Neuronal stem cell (in vitro differentiated cells): ENCODE results near the gene PTP4A2.

Experiments
- DNase-seq: peaks from one replicate; pipeline ENCODE4 v3.0.0-alpha.2; 2013; ENCODE audit warnings: low spot score
- H2AFZ ChIP-seq: one replicate; pipeline ENCODE4 v1.6.1; 2013; ENCODE audit warnings: mild to moderate bottlenecking, low read length, inconsistent platforms
- H2AK5ac ChIP-seq: 2 replicates; pipeline ENCODE4 v1.6.1; 2013; ENCODE audit warnings: low read depth, mild to moderate bottlenecking, inconsistent platforms, low read length, moderate library complexity, mixed read lengths
- H2BK120ac ChIP-seq: 2 replicates; pipeline ENCODE4 v1.6.1; 2013; ENCODE audit warnings: low read depth, mild to moderate bottlenecking, inconsistent platforms, low read length, moderate library complexity, mixed read lengths
- H2BK12ac ChIP-seq: one replicate; pipeline ENCODE4 v1.6.1; 2013; ENCODE audit warnings: low read length, inconsistent platforms
- H2BK15ac ChIP-seq: 2 replicates; pipeline ENCODE4 v1.6.1; 2013; ENCODE audit warnings: mild to moderate bottlenecking, low read length, inconsistent platforms, mixed read lengths
- H2BK5ac ChIP-seq: one replicate; pipeline ENCODE4 v1.6.1; 2013; ENCODE audit warnings: inconsistent platforms, mild to moderate bottlenecking, low read length, moderate library complexity
- H3K14ac ChIP-seq: one replicate; pipeline ENCODE4 v1.6.1; 2013; ENCODE audit warnings: low read length, inconsistent platforms
- H3K18ac ChIP-seq: 2 replicates; pipeline ENCODE4 v1.6.1; 2013; ENCODE audit warnings: low read length, inconsistent platforms
- H3K23ac ChIP-seq: 2 replicates; pipeline ENCODE4 v1.6.1; 2013; ENCODE audit warnings: low read depth, mild to moderate bottlenecking, mixed read lengths, low read length, inconsistent platforms; ENCODE audit not compliant: poor library complexity
- H3K27ac ChIP-seq: replicated peaks from 3 replicates; pipeline ENCODE4 v1.5.1; 2013; ENCODE audit warnings: low read length, inconsistent platforms
- H3K27me3 ChIP-seq, 3 experiments: 2 replicates each; pipeline ENCODE4 v1.6.1; 2013; ENCODE audit warnings: low read length in 3 of 3, mild to moderate bottlenecking in 2 of 3, inconsistent platforms in 1 of 3, low read depth in 1 of 3, mixed read lengths in 1 of 3, moderate library complexity in 1 of 3; ENCODE audit not compliant: control insufficient read depth in 3 of 3, insufficient read depth in 3 of 3
- H3K36me3 ChIP-seq, 2 donors: replicated peaks in 1 of 2; 2 replicates each; pipeline ENCODE4 v1.6.1; 2013; ENCODE audit warnings: low read length in 2 of 2; ENCODE audit not compliant: control insufficient read depth in 2 of 2, insufficient read depth in 2 of 2
- H3K4ac ChIP-seq: 2 replicates; pipeline ENCODE4 v1.6.1; 2013; ENCODE audit warnings: inconsistent platforms, mild to moderate bottlenecking, low read length, moderate library complexity
- H3K4me1 ChIP-seq, 2 donors: 1 replicate in 1 of 2; 2 replicates in 1 of 2; pipeline ENCODE4 v1.6.1; 2013; ENCODE audit warnings: low read length in 2 of 2, low read depth in 1 of 2; ENCODE audit not compliant: control insufficient read depth in 2 of 2, insufficient read depth in 1 of 2
- H3K4me2 ChIP-seq: one replicate; pipeline ENCODE4 v1.6.1; 2013; ENCODE audit warnings: mild to moderate bottlenecking, low read length, inconsistent platforms; ENCODE audit not compliant: insufficient read depth, poor library complexity, severe bottlenecking
- H3K4me3 ChIP-seq, 2 donors: 2 replicates each; pipeline ENCODE4 v1.5.1; 2013; ENCODE audit warnings: low read length in 2 of 2, mild to moderate bottlenecking in 2 of 2, inconsistent platforms in 1 of 2, moderate library complexity in 1 of 2
- H3K79me1 ChIP-seq: one replicate; pipeline ENCODE4 v1.6.1; 2013; ENCODE audit warnings: low read depth, mild to moderate bottlenecking, inconsistent platforms, low read length, moderate library complexity
- H3K9ac ChIP-seq: one replicate; pipeline ENCODE4 v1.6.1; 2013; ENCODE audit warnings: mild to moderate bottlenecking, low read depth, low read length, inconsistent platforms; ENCODE audit not compliant: poor library complexity
- H3K9me3 ChIP-seq, 2 donors: replicated peaks in 1 of 2; 2 replicates each; pipeline versions ENCODE3 to v1.6.1; 2013; ENCODE audit warnings: low read length in 2 of 2, mild to moderate bottlenecking in 2 of 2, inconsistent platforms in 1 of 2, low read depth in 1 of 2, mixed read lengths in 1 of 2, moderate library complexity in 1 of 2; ENCODE audit not compliant: control insufficient read depth in 2 of 2, insufficient read depth in 1 of 2
- H4K8ac ChIP-seq: one replicate; pipeline ENCODE4 v1.6.1; 2013; ENCODE audit warnings: low read depth, mild to moderate bottlenecking, inconsistent platforms, low read length, moderate library complexity
- H4K91ac ChIP-seq: one replicate; pipeline ENCODE4 v1.6.1; 2013; ENCODE audit warnings: low read length, low read depth, mild to moderate bottlenecking, inconsistent platforms; ENCODE audit not compliant: poor library complexity
- WGBS, 2 donors: extraction: QIAGEN DNeasy Blood & Tissue Kit; methylation state at CpG; one replicate each; pipeline ENCODE4 v1.1.7; 2013; ENCODE audit warnings: missing lambda C conversion rate in 2 of 2, mixed read lengths in 1 of 2; ENCODE audit not compliant: insufficient read length in 2 of 2, insufficient replicate concordance in 1 of 2; ENCODE audit errors: extremely low coverage in 2 of 2; 5-methylcytosine and 5-hydroxymethylcytosine counted together

Gene PTP4A2

GRCh38 chr1:31920956-31921355, 17.2 kb downstream of the PTP4A2 start:
- WGBS, 2 donors: no CpG with 5 or more reads among the region's 2 CpGs
- Histone ChIP-seq H4K8ac (no peak overlapping the region), H2AFZ (no peak overlapping the region), H3K4me2 (no peak overlapping the region), H3K27me3 (no peaks in the 10 kb centered on the region), H2BK5ac (no peak overlapping the region), H3K36me3 (peaks cover 2 to 29% of the 10 kb centered on the region in 2 donors), H3K4me3 (no peak overlapping the region), H2AK5ac (no peak overlapping the region), H3K14ac (no peak overlapping the region), H3K4ac (no peak overlapping the region), H3K9me3 (no peaks in the 10 kb centered on the region), H3K27ac (no peak overlapping the region), H2BK120ac (no peak overlapping the region), H3K23ac (no peak overlapping the region), H3K4me1 (no peaks in the 10 kb centered on the region), H3K79me1 (peaks cover 6% of the 10 kb centered on the region), H2BK12ac (no peak overlapping the region), H4K91ac (no peak overlapping the region), H2BK15ac (no peak overlapping the region), H3K9ac (no peak overlapping the region), H3K18ac (no peak overlapping the region)
- no peak for DNase-seq

- Histone ChIP-seq H3K4ac (no peak overlapping the region), H2BK5ac (no peak overlapping the region), H2BK15ac (no peak overlapping the region), H3K4me1 (no peaks in the 10 kb centered on the region), H2BK12ac (no peak overlapping the region), H3K4me2 (no peak overlapping the region), H3K4me3 (no peak overlapping the region), H2AFZ (no peak overlapping the region), H3K27me3 (no peaks in the 10 kb centered on the region), H3K79me1 (peaks cover 8% of the 10 kb centered on the region), H4K91ac (no peak overlapping the region), H3K27ac (no peak overlapping the region), H2AK5ac (no peak overlapping the region), H3K14ac (no peak overlapping the region), H3K9ac (no peak overlapping the region), H3K9me3 (no peaks in the 10 kb centered on the region), H2BK120ac (no peak overlapping the region), H3K36me3 (peaks cover 3 to 43% of the 10 kb centered on the region in 2 donors), H4K8ac (no peak overlapping the region), H3K23ac (no peak overlapping the region), H3K18ac (no peak overlapping the region)
- no CpG with 5 or more reads among the region's 10 CpGs for WGBS, 2 donors
- no peak for DNase-seq
These were observed 18.6 kb downstream of the PTP4A2 start for GRCh38 chr1:31919591-31919990.

- H3K9ac ChIP-seq: no peak overlapping the region
- no peak overlapping the region for H3K4me3 ChIP-seq
- no peak overlapping the region for H4K91ac ChIP-seq
- H3K4me2 ChIP-seq: no peak overlapping the region
- H3K4ac ChIP-seq: no peak overlapping the region
- no peaks in the 10 kb centered on the region for H3K9me3 ChIP-seq
- no peak overlapping the region for H2AFZ ChIP-seq
- no peak overlapping the region for H2BK15ac ChIP-seq
- peaks cover 6 to 84% of the 10 kb centered on the region in 2 donors for H3K36me3 ChIP-seq
- H2BK120ac ChIP-seq: no peak overlapping the region
- H3K27ac ChIP-seq: no peak overlapping the region
- no peaks in the 10 kb centered on the region for H3K4me1 ChIP-seq
- no peaks in the 10 kb centered on the region for H3K27me3 ChIP-seq
- H2BK12ac ChIP-seq: no peak overlapping the region
- no peak overlapping the region for H4K8ac ChIP-seq
- no peak overlapping the region for H3K23ac ChIP-seq
- peaks cover 7% of the 10 kb centered on the region for H3K79me1 ChIP-seq
- DNase-seq: no peak
- H2BK5ac ChIP-seq: no peak overlapping the region
- H2AK5ac ChIP-seq: no peak overlapping the region
- no peak overlapping the region for H3K18ac ChIP-seq
- H3K14ac ChIP-seq: no peak overlapping the region
- no CpG with 5 or more reads among the region's 4 CpGs for WGBS, 2 donors
These were observed 22.7 kb downstream of the PTP4A2 start for GRCh38 chr1:31915438-31915837.

- H3K27ac ChIP-seq: no peak overlapping the region
- no peaks in the 10 kb centered on the region for H3K4me1 ChIP-seq
- no peak overlapping the region for H2AK5ac ChIP-seq
- no peak overlapping the region for H3K4me3 ChIP-seq
- peaks cover 5% of the 10 kb centered on the region for H3K79me1 ChIP-seq
- DNase-seq: no peak
- no peak overlapping the region for H3K9ac ChIP-seq
- H3K18ac ChIP-seq: no peak overlapping the region
- H3K4ac ChIP-seq: no peak overlapping the region
- no peak overlapping the region for H4K8ac ChIP-seq
- no CpG with 5 or more reads among the region's 3 CpGs for WGBS, 2 donors
- no peak overlapping the region for H2BK120ac ChIP-seq
- H3K23ac ChIP-seq: no peak overlapping the region
- no peak overlapping the region for H2BK5ac ChIP-seq
- no peak overlapping the region for H3K4me2 ChIP-seq
- no peak overlapping the region for H3K14ac ChIP-seq
- peaks cover 7 to 93% of the 10 kb centered on the region in 2 donors for H3K36me3 ChIP-seq
- no peaks in the 10 kb centered on the region for H3K27me3 ChIP-seq
- no peak overlapping the region for H2BK12ac ChIP-seq
- no peaks in the 10 kb centered on the region for H3K9me3 ChIP-seq
- H2AFZ ChIP-seq: no peak overlapping the region
- no peak overlapping the region for H2BK15ac ChIP-seq
- no peak overlapping the region for H4K91ac ChIP-seq
These were observed 24.2 kb downstream of the PTP4A2 start for GRCh38 chr1:31913968-31914367.
